ENCODE measurements around the gene PGM2L1. TPM values are rescaled to one million over a fixed set of nuclear protein-coding genes. Genes with fewer than 3 reads are reported as not detected.
"Not testable (repeated sequence)": the region's sequence is repeated elsewhere in the genome, so short reads cannot be mapped to it uniquely, and the experiment has no call there.

PGM2L1 gene
- 2.1 TPM for total RNA-seq
- long read RNA-seq, partial matches to known transcripts, result 0 of 1 reads
- long read RNA-seq, other reads (novel, unspliced or antisense), result 1 of 1 reads

DNA sequence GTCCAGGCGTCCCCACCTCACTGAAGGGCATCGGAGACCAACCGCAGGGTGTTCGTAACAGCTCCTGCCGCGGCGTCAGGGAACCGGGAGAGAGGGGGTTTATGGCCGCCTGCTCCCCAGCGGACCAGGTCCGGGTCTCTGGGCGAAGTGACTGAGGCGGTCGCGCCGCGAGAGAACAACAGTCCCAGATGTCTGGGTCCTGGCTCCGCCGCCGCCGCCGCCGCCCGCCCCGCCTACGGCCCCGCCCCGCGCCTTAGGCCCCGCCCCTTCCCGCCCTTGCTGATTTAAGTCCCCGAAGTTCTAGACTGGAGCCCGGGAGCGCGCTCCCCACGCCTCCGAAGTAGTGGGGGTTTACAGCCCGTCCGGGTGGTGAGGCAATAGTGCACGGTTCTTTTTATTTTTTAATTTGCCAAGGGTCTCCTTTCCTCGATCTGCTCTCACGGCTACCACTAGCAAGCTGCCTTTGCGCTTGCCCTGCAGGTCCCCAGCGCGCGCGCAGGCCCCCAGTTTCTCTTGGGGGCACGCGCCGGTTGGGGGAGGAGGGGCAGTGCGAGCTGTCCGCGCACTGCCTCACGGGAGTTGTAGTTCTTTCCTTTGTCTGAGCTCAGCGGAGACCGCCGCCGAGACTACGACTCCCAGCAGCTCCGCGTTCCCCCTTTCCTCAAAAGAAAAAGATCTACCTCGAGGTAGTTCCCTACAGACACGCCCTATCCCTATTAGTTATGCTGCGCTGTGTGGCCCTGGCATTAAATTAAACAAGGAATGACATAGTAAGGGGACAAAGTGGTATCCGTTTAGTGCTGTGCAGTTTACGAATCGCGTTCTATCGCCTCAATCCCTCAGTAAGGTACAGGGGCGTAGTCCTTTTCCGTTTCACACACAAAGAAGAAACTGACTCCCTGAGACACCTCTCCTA is at the start of gene PGM2L1:
Gene PGM2L1, minus strand, starts transcription at position 190 of the 916 bp plus-strand sequence. CDS start 272 bp downstream, outside the sequence.
- peak; percentile 94 for DNase-seq (ENCODE audit: missing footprints)
- peak; percentile 98 for ATAC-seq
- intact Hi-C loops (cut with DNase I), result loop anchor here (5.0 to 10.0 kb wide), 2 partner anchors 76 to 224 kb away; partner anchors contain the start of genes C2CD3 and PPME1

DNA sequence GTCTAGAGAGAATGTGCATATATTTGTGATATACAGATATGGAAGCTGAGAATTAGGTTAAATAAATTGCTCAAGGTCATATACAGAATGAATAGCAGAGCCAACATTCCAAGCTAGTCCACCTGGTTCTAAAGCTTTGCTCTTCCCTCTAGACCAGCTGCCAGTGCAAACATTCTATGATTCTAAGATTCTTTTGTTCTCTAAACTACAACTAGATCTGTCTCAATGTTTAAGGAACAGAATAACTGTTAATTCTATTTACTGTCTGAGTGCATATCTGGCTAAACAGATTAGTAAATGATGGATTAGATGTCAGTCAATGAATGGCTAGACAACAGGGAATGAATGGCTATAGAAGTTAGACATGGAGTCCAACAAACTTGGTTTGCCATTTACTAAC is 49.5 kb upstream of the PGM2L1 start:
- no peak for DNase-seq (ENCODE audit: missing footprints)
- no peak for ATAC-seq
- intact Hi-C loops (cut with DNase I), result loop anchor here (2.0 to 5.0 kb wide), 2 partner anchors 59 to 485 kb away; no protein-coding TSS in a partner anchor

DNA sequence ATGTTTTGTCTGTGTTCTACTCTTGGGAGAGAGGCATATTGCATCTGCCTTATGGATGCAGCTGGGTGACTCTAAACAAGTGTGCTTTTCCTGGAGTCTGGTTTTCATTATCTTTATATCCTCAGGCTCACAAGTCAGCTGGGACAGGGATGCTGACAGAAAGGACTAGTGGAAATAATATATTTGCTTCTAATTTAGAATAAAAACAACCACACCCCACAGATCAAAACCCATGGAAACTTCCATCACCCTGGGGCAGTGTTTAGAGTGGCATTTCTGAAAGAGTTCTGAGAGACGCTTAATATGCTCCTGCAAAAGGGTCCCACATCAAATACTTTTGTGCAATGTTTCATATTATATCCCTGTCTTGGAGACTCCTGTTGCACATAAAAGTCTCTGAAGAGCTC is 48.3 kb upstream of the PGM2L1 start:
- no peak for DNase-seq (ENCODE audit: missing footprints)
- ATAC-seq, result no peak
- intact Hi-C loops (cut with DNase I), result loop anchor here (5.0 kb wide), 1 partner anchor 484 kb away; no protein-coding TSS in a partner anchor

DNA sequence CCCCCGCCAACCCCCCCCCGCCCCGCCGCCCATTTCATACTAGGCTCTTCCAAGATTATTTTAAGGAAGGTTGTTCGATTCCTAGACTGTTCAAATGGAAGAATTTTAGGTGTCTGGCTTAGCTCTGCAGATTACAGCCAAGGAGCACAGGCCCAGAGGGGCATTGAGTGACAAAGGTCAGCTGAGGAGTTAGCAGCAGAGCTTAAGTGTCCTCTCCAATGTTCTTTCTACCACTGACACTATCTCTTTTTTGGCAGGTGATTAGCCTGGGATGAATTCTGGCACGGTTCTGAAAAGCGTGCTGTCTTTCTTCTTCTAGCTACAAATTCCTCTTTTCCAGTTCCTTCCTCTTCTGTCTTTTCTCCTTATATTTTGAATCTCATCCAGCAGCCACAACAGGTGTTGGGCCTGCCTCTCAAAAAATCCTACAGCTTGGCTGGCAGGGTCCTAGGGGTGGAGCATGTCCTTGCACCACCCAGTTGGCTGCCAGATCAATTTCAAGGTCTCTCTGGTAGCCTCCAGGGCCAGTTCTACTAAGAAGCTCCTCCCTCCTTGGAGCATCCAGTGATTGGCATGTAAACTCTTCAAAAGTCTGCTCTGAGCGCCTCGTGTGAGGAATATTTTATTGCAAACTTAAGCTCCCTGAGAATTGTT is 46.1 kb upstream of the PGM2L1 start:
- ATAC-seq, result no peak
- intact Hi-C loops (cut with DNase I), result no loop called here

DNA sequence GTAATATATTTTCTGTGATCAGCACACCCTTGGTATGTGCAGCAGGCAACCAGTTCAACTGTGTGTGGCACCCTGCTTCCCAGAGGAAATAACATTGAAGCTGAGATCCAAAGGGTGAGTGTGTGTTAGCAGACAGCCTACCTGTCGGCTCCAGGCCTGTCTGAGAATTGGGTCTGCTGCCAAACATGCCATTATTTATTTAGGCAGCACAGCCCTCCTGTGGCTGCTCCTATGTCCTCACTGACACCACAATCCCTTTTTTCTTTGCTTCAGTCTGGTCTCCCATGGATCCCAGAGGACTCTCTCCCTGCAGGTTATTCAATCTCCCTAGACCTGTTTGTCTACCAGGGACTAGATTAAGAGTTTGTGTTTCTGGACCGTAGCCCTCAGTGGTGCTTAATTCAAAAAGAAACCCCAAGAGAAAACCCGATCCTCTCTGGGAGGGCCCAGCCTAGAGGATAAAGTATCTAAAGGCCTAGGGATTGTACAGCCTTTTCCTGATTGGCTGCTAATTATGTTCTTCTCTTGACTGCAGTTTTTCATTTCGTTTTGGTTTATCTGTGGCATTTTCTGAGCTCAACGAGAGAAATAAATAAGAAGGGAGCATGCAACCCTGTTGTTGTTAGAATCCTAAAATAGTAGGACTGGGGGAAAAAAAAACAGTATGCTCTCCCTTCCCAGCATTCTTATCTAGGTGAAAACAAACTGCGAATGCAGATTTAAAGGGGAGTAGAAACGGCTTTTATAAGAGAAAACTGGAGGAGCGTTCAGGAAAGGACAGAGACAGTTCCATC is 45.0 kb upstream of the PGM2L1 start:
- intact Hi-C loops (cut with DNase I), result no loop called here

More for the DNA sequence above, 46.1 kb upstream of the PGM2L1 start:
- no peak for DNase-seq (ENCODE audit: missing footprints)

GRCh38 chr11:74442636-74443035 is 44.4 kb upstream of the PGM2L1 start:
- DNase-seq (ENCODE audit: missing footprints), result no peak
- intact Hi-C loops (cut with DNase I), result no loop called here
- ATAC-seq, result no peak

More for the DNA sequence above, 45.0 kb upstream of the PGM2L1 start:
- no peak for DNase-seq (ENCODE audit: missing footprints)
- peak; percentile 67 for ATAC-seq

DNA sequence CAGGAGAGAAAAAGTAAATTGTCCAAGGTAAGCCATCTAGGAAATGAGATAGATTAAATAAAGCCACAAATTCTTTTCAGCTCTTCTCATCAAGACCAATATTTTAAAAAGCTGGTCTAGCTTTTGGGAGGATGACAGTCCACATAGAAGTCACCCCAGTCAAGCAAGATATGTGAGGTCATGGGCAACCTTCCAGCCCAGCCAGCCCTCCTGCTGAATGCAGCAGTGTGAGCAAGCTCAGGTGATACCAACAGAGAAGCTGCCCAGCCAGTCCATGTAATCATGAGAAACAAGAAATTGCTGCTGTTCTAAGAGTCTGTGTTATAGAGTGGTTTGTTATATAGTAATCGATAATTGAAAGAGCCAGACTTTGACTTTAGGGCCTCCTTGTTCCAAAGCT is 40.4 kb upstream of the PGM2L1 start:
- ATAC-seq (no peak), DNase-seq (ENCODE audit: missing footprints) (no peak)
- intact Hi-C loops (cut with DNase I), result no loop called here

DNA sequence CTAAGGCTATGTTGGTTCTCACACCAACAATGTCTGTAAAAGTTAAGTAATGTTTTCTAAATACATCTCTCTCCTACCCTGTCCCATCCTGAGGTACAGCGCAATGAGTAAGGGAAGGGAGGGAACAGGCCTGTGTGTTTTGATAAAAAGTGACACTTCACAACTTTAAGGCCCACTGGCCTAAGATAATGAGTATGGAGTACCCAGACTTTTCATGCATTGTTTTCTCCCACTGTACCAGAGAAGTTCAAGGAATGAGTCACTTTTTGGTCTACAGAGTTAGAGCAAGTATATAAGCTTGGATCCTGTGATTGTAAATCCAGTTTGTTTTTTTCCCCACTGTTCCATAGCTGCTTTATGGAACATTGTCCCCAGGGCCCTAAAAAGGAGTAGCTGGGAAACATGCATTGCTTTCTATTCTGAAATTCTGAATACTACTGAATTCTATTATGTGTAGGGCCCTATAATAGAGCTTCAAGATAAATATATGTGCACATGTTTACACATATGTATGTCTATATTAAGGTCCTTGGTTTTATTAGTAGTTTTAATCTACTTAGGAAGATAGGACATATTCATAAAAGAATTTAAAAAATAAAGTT is 39.3 kb upstream of the PGM2L1 start:
- intact Hi-C loops (cut with DNase I), result no loop called here
- DNase-seq (ENCODE audit: missing footprints) (no peak), ATAC-seq (no peak)

DNA sequence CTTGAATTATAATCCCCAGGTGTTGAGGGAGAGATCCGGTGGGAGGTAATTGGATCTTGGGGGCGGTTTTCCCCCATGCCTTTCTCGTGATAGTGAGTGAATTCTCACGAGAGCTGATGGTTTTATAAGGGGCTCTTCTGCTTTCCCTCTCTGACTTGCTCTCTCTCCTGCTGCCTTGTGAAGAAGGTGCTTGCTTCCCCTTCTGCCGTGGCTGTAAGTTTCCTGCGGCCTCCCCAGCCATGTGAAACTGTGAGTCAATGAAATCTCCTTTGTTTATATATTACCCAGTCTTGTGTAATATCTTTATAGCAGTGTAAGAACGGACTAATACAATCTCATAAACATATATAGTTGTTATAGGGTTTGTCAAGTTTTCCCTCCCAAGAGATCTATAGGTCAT is 36.3 kb upstream of the PGM2L1 start:
- ATAC-seq (no peak), DNase-seq (ENCODE audit: missing footprints) (no peak)
- intact Hi-C loops (cut with DNase I), result no loop called here

DNA sequence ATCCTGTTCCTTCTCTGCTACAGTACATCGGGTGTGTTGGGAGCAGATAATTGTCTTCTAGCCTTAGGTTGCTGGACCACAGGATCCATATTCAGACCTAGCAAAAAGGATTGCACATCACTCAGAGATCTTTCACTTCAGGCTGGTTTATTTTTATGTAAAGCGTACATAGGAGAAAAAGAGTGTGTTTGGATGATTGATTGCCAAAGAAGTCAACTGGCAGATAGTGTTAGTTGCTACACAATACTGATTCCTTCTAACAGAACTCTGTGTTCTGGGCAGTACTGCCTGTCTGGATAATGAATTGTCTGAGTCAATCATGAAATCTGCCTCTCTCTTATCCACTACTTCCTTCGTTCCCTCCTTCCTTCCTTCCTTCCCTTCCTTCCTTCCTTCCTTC is 31.0 kb upstream of the PGM2L1 start:
- intact Hi-C loops (cut with DNase I), result no loop called here
- DNase-seq (ENCODE audit: missing footprints) (no peak), ATAC-seq (no peak)

GRCh38 chr11:74427384-74427886 is 29.2 kb upstream of the PGM2L1 start:
- DNase-seq (ENCODE audit: missing footprints), result no peak
- ATAC-seq, result no peak
- intact Hi-C loops (cut with DNase I), result no loop called here

DNA sequence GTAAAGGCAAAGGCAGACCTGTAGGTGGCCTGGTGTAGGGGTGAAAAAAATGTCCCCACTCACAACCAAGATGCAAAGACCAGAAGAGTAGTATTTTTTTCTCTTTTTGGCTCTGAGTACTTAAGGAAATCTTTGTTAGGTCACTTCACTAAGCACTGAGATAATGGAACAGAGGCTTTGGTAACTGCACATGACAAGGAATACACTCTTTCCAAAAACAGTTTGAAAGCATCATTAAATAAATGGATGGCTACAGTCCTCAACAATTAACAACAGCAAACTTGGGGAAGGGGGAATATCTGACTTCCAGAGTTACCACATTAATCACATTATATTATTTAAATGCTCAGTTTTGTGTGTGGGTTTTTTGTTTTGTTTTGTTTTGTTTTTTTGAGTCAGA is 26.9 kb upstream of the PGM2L1 start:
- intact Hi-C loops (cut with DNase I), result no loop called here
- ATAC-seq (no peak), DNase-seq (ENCODE audit: missing footprints) (no peak)

- ATAC-seq (peak; percentile 42), DNase-seq (ENCODE audit: missing footprints) (no peak)
- intact Hi-C loops (cut with DNase I), result no loop called here
These were observed 20.3 kb upstream of the PGM2L1 start for GRCh38 chr11:74418509-74418895.

- peak; percentile 26 for ATAC-seq
- no peak for DNase-seq (ENCODE audit: missing footprints)
- intact Hi-C loops (cut with DNase I), result no loop called here
These were observed 19.8 kb upstream of the PGM2L1 start for GRCh38 chr11:74417860-74418508.

DNA sequence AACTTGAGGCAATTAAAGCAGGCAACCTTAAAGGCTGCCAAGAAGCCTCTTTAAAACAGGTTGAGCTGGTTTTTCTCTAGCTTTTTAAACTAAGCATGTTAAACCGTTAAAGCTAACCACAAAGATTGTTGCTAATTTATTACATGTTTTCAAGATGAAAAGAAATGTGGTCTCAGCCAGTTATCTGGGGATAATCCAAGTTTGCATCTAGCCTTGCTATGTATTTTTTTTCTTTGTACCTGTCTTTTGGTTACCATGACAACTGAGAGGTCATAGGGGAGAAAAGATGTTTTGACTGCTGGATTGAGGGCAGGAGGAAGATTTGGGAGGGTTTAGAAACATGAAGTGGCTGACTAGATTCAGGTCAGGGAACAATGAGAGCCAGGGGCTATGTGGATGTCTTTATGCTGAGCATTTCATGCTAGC is 19.2 kb upstream of the PGM2L1 start:
- intact Hi-C loops (cut with DNase I), result no loop called here
- no peak for DNase-seq (ENCODE audit: missing footprints)
- no peak for ATAC-seq

DNA sequence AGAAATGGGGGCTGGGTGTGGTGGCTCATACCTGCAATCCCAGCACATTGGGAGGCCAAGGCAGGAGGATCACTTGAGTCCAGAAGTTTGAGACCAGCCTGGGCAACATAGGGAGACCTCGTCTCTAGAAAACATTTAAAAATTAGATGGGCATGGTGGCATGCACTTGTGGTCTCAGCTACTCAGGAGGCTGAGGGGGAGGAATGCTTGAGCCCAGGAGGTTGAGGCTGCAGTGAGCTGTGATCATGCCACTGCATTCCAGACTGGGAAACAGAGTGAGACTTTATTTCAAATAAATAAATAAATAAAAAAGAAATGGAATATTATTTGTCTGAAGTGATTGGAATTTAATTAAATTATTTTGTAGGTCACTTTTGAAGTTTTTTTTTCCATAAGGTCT is 18.7 kb upstream of the PGM2L1 start:
- intact Hi-C loops (cut with DNase I); DNase-seq (ENCODE audit: missing footprints); ATAC-seq: not testable (repeated sequence)

DNA sequence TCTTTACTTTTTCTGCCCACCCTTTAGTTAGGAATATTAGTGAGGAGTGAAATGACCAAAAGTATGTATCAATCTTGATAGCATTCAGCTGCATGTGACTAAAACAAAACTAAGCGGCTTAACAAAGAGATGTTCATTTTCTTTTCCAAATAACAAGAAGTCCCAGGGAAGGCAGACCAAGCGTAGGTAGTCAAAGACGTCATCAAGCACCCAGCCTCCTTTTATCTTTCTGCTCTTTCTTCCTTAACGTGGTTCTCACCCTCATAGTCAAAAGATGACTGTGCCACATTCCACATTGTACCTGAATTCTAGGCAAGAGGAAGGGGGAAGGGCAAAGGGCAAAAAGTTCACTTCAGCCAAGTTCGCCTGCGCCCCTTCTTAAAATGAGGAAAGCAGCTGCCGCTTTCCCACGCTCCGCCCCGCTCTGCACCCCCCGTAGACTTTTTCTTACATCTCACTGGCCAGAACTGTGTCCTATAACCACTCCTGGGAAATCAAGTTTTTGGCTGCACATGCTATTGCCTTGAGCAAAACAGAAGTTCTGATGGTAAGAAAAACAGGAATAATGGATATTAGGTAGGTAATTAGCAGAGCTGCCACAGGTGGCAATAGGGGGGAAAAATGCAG is 14.6 kb upstream of the PGM2L1 start:
- intact Hi-C loops (cut with DNase I), result no loop called here
- ATAC-seq, result no peak
- DNase-seq (ENCODE audit: missing footprints), result no peak

Measured in Right ventricle myocardium inferior (tissue), 1 donor.